Coronary artery (tissue), 2 donors: ENCODE results near the gene INTS1.
A peak's percentile ranks its signal among the peaks of the same experiment; 100 is the strongest.

Source experiments
- DNase-seq: peaks from one replicate; pipeline ENCODE4 v3.0.0-alpha.2; 2017; ENCODE audit warnings: low spot score
- H3K27ac ChIP-seq, 2 donors: fragments of 200-600 bp; sonication (generic); one replicate each; pipeline ENCODE4 v1.5.1; 2016 to 2019
- H3K4me3 ChIP-seq: fragments of 200-600 bp; sonication (generic); 2 replicates; pipeline ENCODE4 v1.5.1; 2016; ENCODE audit warnings: mild to moderate bottlenecking, moderate library complexity
- CTCF ChIP-seq: fragments of 200-600 bp; sonication (generic); IDR thresholded peaks from one replicate; pipeline ENCODE4 v1.5.1; 2019; ENCODE audit warnings: antibody characterized with exemption

INTS1 gene

GRCh38 chr7:1478480-1478879 lies 25.7 kb downstream of the INTS1 start:
- no peak for TF ChIP-seq CTCF
- H3K4me3 ChIP-seq = no peak overlapping the region
- H3K27ac ChIP-seq = no peak overlapping the region
- DNase-seq = no peak

- DNase-seq = no peak
- TF ChIP-seq CTCF = no peak
- no peak overlapping the region for H3K4me3 ChIP-seq
- H3K27ac ChIP-seq = no peak overlapping the region
These were observed 27.3 kb downstream of the INTS1 start for GRCh38 chr7:1476859-1477258.

GRCh38 chr7:1475991-1476390 lies 28.2 kb downstream of the INTS1 start:
- H3K4me3 ChIP-seq = no peak overlapping the region
- DNase-seq = no peak
- no peak overlapping the region for H3K27ac ChIP-seq
- TF ChIP-seq CTCF = no peak

- TF ChIP-seq CTCF = no peak
- no peak overlapping the region for H3K27ac ChIP-seq
- no peak overlapping the region for H3K4me3 ChIP-seq
- no peak for DNase-seq
These were observed 28.8 kb downstream of the INTS1 start for GRCh38 chr7:1475393-1475792.

- no peak overlapping the region for H3K4me3 ChIP-seq
- no peak for DNase-seq
- TF ChIP-seq CTCF = no peak
- H3K27ac ChIP-seq = peak overlapping the region in 1 of 2 donors; percentile 4
These were observed 29.5 kb downstream of the INTS1 start for GRCh38 chr7:1474736-1475135.

- Histone ChIP-seq H3K4me3 (no peak overlapping the region), H3K27ac (peak overlapping the region in 1 of 2 donors; percentile 4)
- DNase-seq = peak; percentile 90
- peak; percentile 84 for TF ChIP-seq CTCF
These were observed 30.2 kb downstream of the INTS1 start for GRCh38 chr7:1473864-1474512.

GRCh38 chr7:1470901-1471300 lies 33.3 kb downstream of the INTS1 start:
- Histone ChIP-seq H3K27ac (no peak overlapping the region), H3K4me3 (no peak overlapping the region)
- TF ChIP-seq CTCF = no peak
- no peak for DNase-seq
